Heart left ventricle (tissue), 16 donors: ENCODE measurements around the gene HEPN1. TPM values are rescaled to one million over a fixed set of nuclear protein-coding genes. Genes with fewer than 3 reads are reported as not detected.

Experiments
- ATAC-seq, 4 donors: fragments of 200-7000 bp; cut with Tn5 transposase; one replicate each; pipeline ENCODE4 v1.9.1; 2020 to 2022; ENCODE audit warnings: moderate library complexity in 4 of 4, mild to moderate bottlenecking in 3 of 4, moderate number of reproducible peaks in 1 of 4
- DNase-seq, 5 donors: peaks; one replicate each; pipeline ENCODE4 v3.0.0-alpha.2; 2020
- H3K27ac ChIP-seq, 12 donors: fragments of 200-600 bp; sonication (generic) in 4 of 12; one replicate each; pipeline versions ENCODE4 v1.5.0 to v1.8.0; 2016 to 2022; ENCODE audit warnings: mild to moderate bottlenecking in 2 of 12
- H3K27me3 ChIP-seq, 9 donors: fragments of 200-600 bp; sonication (generic) in 2 of 9; one replicate each; pipeline versions ENCODE4 v1.5.1 to v1.8.0; 2016 to 2022; ENCODE audit warnings: mild to moderate bottlenecking in 3 of 9
- H3K36me3 ChIP-seq, 9 donors: fragments of 200-600 bp; sonication (generic) in 2 of 9; one replicate each; pipeline versions ENCODE4 v1.5.0 to v1.8.0; 2018 to 2022; ENCODE audit warnings: mild to moderate bottlenecking in 2 of 9
- H3K4me1 ChIP-seq, 12 donors: fragments of 200-600 bp; sonication (generic) in 4 of 12; one replicate each; pipeline versions ENCODE4 v1.5.0 to v1.8.0; 2016 to 2022; ENCODE audit warnings: mild to moderate bottlenecking in 3 of 12
- H3K4me3 ChIP-seq, 12 donors: fragments of 200-600 bp; sonication (generic) in 4 of 12; one replicate each; pipeline versions ENCODE4 v1.5.0 to v1.8.0; 2017 to 2022; ENCODE audit warnings: mild to moderate bottlenecking in 9 of 12, moderate library complexity in 4 of 12
- H3K9me3 ChIP-seq, 12 donors: fragments of 200-600 bp; sonication (generic) in 4 of 12; one replicate each; pipeline versions ENCODE4 v1.5.0 to v1.8.0; 2016 to 2022; ENCODE audit warnings: mild to moderate bottlenecking in 1 of 12
- CTCF ChIP-seq, 12 donors: fragments of 200-600 bp; sonication (generic) in 4 of 12; IDR thresholded peaks; one replicate each; pipeline versions ENCODE4 v1.5.0 to v1.8.0; 2018 to 2022; ENCODE audit warnings: antibody characterized with exemption in 12 of 12, mild to moderate bottlenecking in 5 of 12
- POLR2A ChIP-seq, 2 donors: fragments of 450-650 bp; IDR thresholded peaks; one replicate each; pipeline ENCODE4 v1.6.1; 2017; ENCODE audit warnings: antibody characterized with exemption in 2 of 2, mild to moderate bottlenecking in 2 of 2, moderate library complexity in 2 of 2
- WGBS, 4 donors: extraction: QIAGEN DNeasy Blood & Tissue Kit in 2 of 4; methylation state at CpG; one replicate each; pipeline versions ENCODE4 v1.1.5 to v1.1.7; 2013 to 2018; 5-methylcytosine and 5-hydroxymethylcytosine counted together
- intact Hi-C, 10 donors: fragments of 100-400 bp; cut with DNase I; formaldehyde crosslinking; loops; one replicate each; pipeline versions ENCODE4 v1.11.1 to v1.14.2; 2022
- polyA plus RNA-seq, 2 donors: library from polyadenylated mRNA; stranded (reverse); fragments of 200-250 nt; gene quantifications; one replicate each; pipeline ENCODE4 v1.2.3, GENCODE V29; 2013
- total RNA-seq, 9 donors: library from RNA; depleted of rRNA in 2 of 9; stranded (reverse); fragments of >200 nt in 2 of 9; fragmentation: NEBNext Ultra II Directional in 3 of 9; extraction: Animal tissue kit (Norgen Biotek cat#: 25700) in 3 of 9; gene quantifications; one replicate each; pipeline versions ENCODE4 v1.1.0 to v1.2.4, GENCODE V29; 2016 to 2023
- donor health status: ischemic (EF 13 %, LVEDD 7.1; RV severe dilation, severe dysfunction).
- donor health status: healthy with polysubstance abuse.
- donor health status: DM: no; HTN: yes; CAD: no.
- donor health status: DM: no; HTN: no; CAD: no.
- donor health status: ischemic (EF 25% LVEDD 6.9; RV normal size, moderate dysfunction).
- donor health status: ischemic (EF 25% LVEDD 5.7; RV mildly dilated, moderate dysfunction).
- donor health status: healthy.
- donor health status: DM: yes; HTN: yes; CAD: no.
- donor health status: ischemic (EF 35%, LVEDD 5.7; RV mildly dilated, moderate dysfunction).
- donor health status: nonischemic (EF 11% LVEDD 7.7; RV severe dilation, severe dysfunction).
- donor health status: DM: yes; HTN: yes; CAD: no.
- donor health status: PGD.
- donor health status: ischemic (EF 29% LVEDD 5.4; RV normal size, mild dysfunction).
- donor health status: nonischemic (EF 23%, LVEDD 6.1; RV moderate dilation, normal function).

The HEPN1 gene
- total and polyA plus RNA-seq, 11 donors = not detected

- H3K4me1 ChIP-seq = peaks cover 0 to 42% (median 26%) of the 10 kb centered on the region in 12 donors
Observed at GRCh38 chr11:124877631-124877909, 41.5 kb upstream of the HEPN1 start.

GRCh38 chr11:124877910-124878758 lies 40.9 kb upstream of the HEPN1 start:
- Histone ChIP-seq H3K36me3 (no peaks in the 10 kb centered on the region), H3K27me3 (peaks cover 0 to 33% (median 5%) of the 10 kb centered on the region in 9 donors), H3K4me3 (peak overlapping the region in 8 of 12 donors; percentile 57 to 82 (median 63)), H3K9me3 (no peaks in the 10 kb centered on the region), H3K27ac (peak overlapping the region in 1 of 12 donors; percentile 4), H3K4me1 (peaks cover 0 to 48% (median 31%) of the 10 kb centered on the region in 12 donors)
- 42 to 73% (median 60%) methylated on average over 17 of the region's 17 CpGs for WGBS, 4 donors
- ATAC-seq (no peak), DNase-seq (peak in 2 of 5 donors; percentile 10 to 26)
- intact Hi-C loops = loop anchor here in 7 of 10 donors (2.0 to 10.0 kb wide), 7 partner anchors 19 to 121 kb away; partner anchors contain the start of genes CCDC15 (in 5 of the 7) and ROBO4 (in 1 of the 7)
- TF ChIP-seq CTCF (IDR thresholded peaks at IDR 0.05) (no peak), POLR2A (IDR thresholded peaks at IDR 0.05) (no peak)

More at GRCh38 chr11:124877631-124877909, 41.5 kb upstream of the HEPN1 start:
- peak in 1 of 5 donors; percentile 31 for DNase-seq
- TF ChIP-seq CTCF (IDR thresholded peaks at IDR 0.05) (no peak), POLR2A (IDR thresholded peaks at IDR 0.05) (no peak)
- intact Hi-C loops = loop anchor here in 7 of 10 donors (2.0 to 10.0 kb wide), 7 partner anchors 19 to 120 kb away; partner anchors contain the start of genes CCDC15 (in 5 of the 7) and ROBO4 (in 1 of the 7)
- H3K36me3 ChIP-seq = no peaks in the 10 kb centered on the region
- H3K4me3 ChIP-seq = peak overlapping the region; percentile 1 to 82 (median 60)
- whole genome bisulfite sequencing, 4 donors = 24 to 45% (median 31%) methylated on average over 8 to 10 of the region's 10 CpGs
- H3K27ac ChIP-seq = peak overlapping the region in 5 of 12 donors; percentile 4 to 90 (median 87)
- no peak for ATAC-seq
- no peaks in the 10 kb centered on the region for H3K9me3 ChIP-seq
- peaks cover 0 to 39% (median 11%) of the 10 kb centered on the region in 9 donors for H3K27me3 ChIP-seq

- ATAC-seq (no peak), DNase-seq (peak in 2 of 5 donors; percentile 5 to 18)
- peaks cover 0 to 51% (median 31%) of the 10 kb centered on the region in 12 donors for H3K4me1 ChIP-seq
- no peak overlapping the region for H3K4me3 ChIP-seq
- H3K27me3 ChIP-seq = peaks cover 0 to 28% (median 0%) of the 10 kb centered on the region in 9 donors
- no peaks in the 10 kb centered on the region for H3K9me3 ChIP-seq
- no peak for TF ChIP-seq CTCF (IDR thresholded peaks at IDR 0.05)
- TF ChIP-seq POLR2A (IDR thresholded peaks at IDR 0.05) = no peak
- WGBS, 4 donors = 82 to 92% (median 86%) methylated on average over 11 of the region's 11 CpGs
- intact Hi-C loops = loop anchor here in 6 of 10 donors (5.0 to 10.0 kb wide), 4 partner anchors 46 to 122 kb away; partner anchors contain the start of gene CCDC15 (in 5 of the 6)
- no peak overlapping the region for H3K27ac ChIP-seq
- H3K36me3 ChIP-seq = peaks cover 0 to under 1% (median 0%) of the 10 kb centered on the region in 9 donors
Observed at GRCh38 chr11:124878759-124879492, 40.1 kb upstream of the HEPN1 start.
